DMS53 (cell line): ENCODE data around the gene KMT2C.
"Not testable (repeated sequence)": the region's sequence is repeated elsewhere in the genome, so short reads cannot be mapped to it uniquely, and the experiment has no call there.

Experiments
- DNase-seq: peaks from one replicate; lab custom pipeline; 2025; lab: John Stamatoyannopoulos, UW

Gene KMT2C

GRCh38 chr7:152402384-152403250 lies 33.2 kb downstream of the KMT2C start:
- no peak for DNase-seq

GRCh38 chr7:152399344-152399743 lies 36.5 kb downstream of the KMT2C start:
- DNase-seq = no peak

- no peak for DNase-seq
Observed at GRCh38 chr7:152395112-152395511, 40.7 kb downstream of the KMT2C start.

GRCh38 chr7:152394214-152394613 lies 41.6 kb downstream of the KMT2C start:
- not testable (repeated sequence) for DNase-seq

GRCh38 chr7:152392254-152392653 lies 43.5 kb downstream of the KMT2C start:
- DNase-seq = no peak

- not testable (repeated sequence) for DNase-seq
Observed at GRCh38 chr7:152386136-152386764, 49.6 kb downstream of the KMT2C start.

GRCh38 chr7:152384235-152385200 lies 51.3 kb downstream of the KMT2C start:
- DNase-seq = not testable (repeated sequence)

GRCh38 chr7:152383341-152384234 lies 52.2 kb downstream of the KMT2C start:
- no peak for DNase-seq

GRCh38 chr7:152382244-152382643 lies 53.6 kb downstream of the KMT2C start:
- DNase-seq = no peak

GRCh38 chr7:152380931-152381578 lies 54.7 kb downstream of the KMT2C start:
- DNase-seq = not testable (repeated sequence)

- DNase-seq = not testable (repeated sequence)
Observed at GRCh38 chr7:152378497-152378896, 57.3 kb downstream of the KMT2C start.

GRCh38 chr7:152376716-152377484 lies 58.9 kb downstream of the KMT2C start:
- not testable (repeated sequence) for DNase-seq

- no peak for DNase-seq
Observed at GRCh38 chr7:152370297-152370696, 65.5 kb downstream of the KMT2C start.

- DNase-seq = no peak
Observed at GRCh38 chr7:152369518-152369917, 66.3 kb downstream of the KMT2C start.

GRCh38 chr7:152367170-152367569 lies 68.6 kb downstream of the KMT2C start:
- DNase-seq = no peak

GRCh38 chr7:152366662-152367061 lies 69.1 kb downstream of the KMT2C start:
- no peak for DNase-seq

- no peak for DNase-seq
Observed at GRCh38 chr7:152365982-152366603, 69.7 kb downstream of the KMT2C start.

GRCh38 chr7:152363798-152364197 lies 72.0 kb downstream of the KMT2C start:
- no peak for DNase-seq
